Measurements from ENCODE around the gene DRC7.
A peak's percentile ranks its signal among the peaks of the same experiment; 100 is the strongest.

DRC7 gene

GRCh38 chr16:57660715-57661463 lies 33.7 kb upstream of the DRC7 start:
- Histone ChIP-seq H3K4me3 (ENCODE audit: low read length in 2 of 2) (no peak overlapping the region), H3K27ac (ENCODE audit: low read depth in 2 of 2, low read length in 2 of 2) (no peak overlapping the region), H3K27me3 (ENCODE audit: control insufficient read depth in 2 of 2, insufficient read depth in 2 of 2, low read length in 2 of 2) (peaks cover 0 to 3% of the 10 kb centered on the region in 2 donors), H3K9ac (ENCODE audit: low read depth in 1 of 2, low read length in 2 of 2) (no peak overlapping the region), H3K4me1 (ENCODE audit: control insufficient read depth in 2 of 2, insufficient read depth in 2 of 2, low read length in 2 of 2) (no peaks in the 10 kb centered on the region), H3K9me3 (ENCODE audit: control insufficient read depth in 2 of 2, low read length in 2 of 2) (no peaks in the 10 kb centered on the region), H3K36me3 (ENCODE audit: control insufficient read depth in 2 of 2, insufficient read depth in 2 of 2, low read length in 2 of 2) (peaks cover 30 to 41% of the 10 kb centered on the region in 2 donors)

- Histone ChIP-seq H3K27ac (ENCODE audit: low read depth in 2 of 2, low read length in 2 of 2) (no peak overlapping the region), H3K4me3 (ENCODE audit: low read length in 2 of 2) (no peak overlapping the region), H3K36me3 (ENCODE audit: control insufficient read depth in 2 of 2, insufficient read depth in 2 of 2, low read length in 2 of 2) (peaks cover 30 to 37% of the 10 kb centered on the region in 2 donors), H3K4me1 (ENCODE audit: control insufficient read depth in 2 of 2, insufficient read depth in 2 of 2, low read length in 2 of 2) (no peaks in the 10 kb centered on the region), H3K9ac (ENCODE audit: low read depth in 1 of 2, low read length in 2 of 2) (no peak overlapping the region), H3K9me3 (ENCODE audit: control insufficient read depth in 2 of 2, low read length in 2 of 2) (no peaks in the 10 kb centered on the region), H3K27me3 (ENCODE audit: control insufficient read depth in 2 of 2, insufficient read depth in 2 of 2, low read length in 2 of 2) (no peaks in the 10 kb centered on the region)
Measured at GRCh38 chr16:57661510-57661909, 33.1 kb upstream of the DRC7 start.

- Histone ChIP-seq H3K27ac (ENCODE audit: low read depth in 2 of 2, low read length in 2 of 2) (no peak overlapping the region), H3K4me3 (ENCODE audit: low read length in 2 of 2) (no peak overlapping the region), H3K36me3 (ENCODE audit: control insufficient read depth in 2 of 2, insufficient read depth in 2 of 2, low read length in 2 of 2) (peaks cover 30 to 37% of the 10 kb centered on the region in 2 donors), H3K9ac (ENCODE audit: low read depth in 1 of 2, low read length in 2 of 2) (no peak overlapping the region), H3K4me1 (ENCODE audit: control insufficient read depth in 2 of 2, insufficient read depth in 2 of 2, low read length in 2 of 2) (no peaks in the 10 kb centered on the region), H3K27me3 (ENCODE audit: control insufficient read depth in 2 of 2, insufficient read depth in 2 of 2, low read length in 2 of 2) (no peaks in the 10 kb centered on the region), H3K9me3 (ENCODE audit: control insufficient read depth in 2 of 2, low read length in 2 of 2) (no peaks in the 10 kb centered on the region)
Measured at GRCh38 chr16:57661936-57662906, 32.4 kb upstream of the DRC7 start.

GRCh38 chr16:57663436-57663835 lies 31.2 kb upstream of the DRC7 start:
- no peak overlapping the region for H3K9ac ChIP-seq (ENCODE audit: low read depth in 1 of 2, low read length in 2 of 2)
- H3K4me1 ChIP-seq (ENCODE audit: control insufficient read depth in 2 of 2, insufficient read depth in 2 of 2, low read length in 2 of 2), result no peaks in the 10 kb centered on the region
- H3K9me3 ChIP-seq (ENCODE audit: control insufficient read depth in 2 of 2, low read length in 2 of 2), result no peaks in the 10 kb centered on the region
- peaks cover 26 to 30% of the 10 kb centered on the region in 2 donors for H3K36me3 ChIP-seq (ENCODE audit: control insufficient read depth in 2 of 2, insufficient read depth in 2 of 2, low read length in 2 of 2)
- H3K27me3 ChIP-seq (ENCODE audit: control insufficient read depth in 2 of 2, insufficient read depth in 2 of 2, low read length in 2 of 2), result no peaks in the 10 kb centered on the region
- no peak overlapping the region for H3K27ac ChIP-seq (ENCODE audit: low read depth in 2 of 2, low read length in 2 of 2)
- no peak overlapping the region for H3K4me3 ChIP-seq (ENCODE audit: low read length in 2 of 2)

- H3K4me1 ChIP-seq (ENCODE audit: control insufficient read depth in 2 of 2, insufficient read depth in 2 of 2, low read length in 2 of 2), result no peaks in the 10 kb centered on the region
- H3K36me3 ChIP-seq (ENCODE audit: control insufficient read depth in 2 of 2, insufficient read depth in 2 of 2, low read length in 2 of 2), result peaks cover 19 to 24% of the 10 kb centered on the region in 2 donors
- no peaks in the 10 kb centered on the region for H3K27me3 ChIP-seq (ENCODE audit: control insufficient read depth in 2 of 2, insufficient read depth in 2 of 2, low read length in 2 of 2)
- H3K27ac ChIP-seq (ENCODE audit: low read depth in 2 of 2, low read length in 2 of 2), result no peak overlapping the region
- H3K4me3 ChIP-seq (ENCODE audit: low read length in 2 of 2), result no peak overlapping the region
- H3K9me3 ChIP-seq (ENCODE audit: control insufficient read depth in 2 of 2, low read length in 2 of 2), result no peaks in the 10 kb centered on the region
- H3K9ac ChIP-seq (ENCODE audit: low read depth in 1 of 2, low read length in 2 of 2), result no peak overlapping the region
Measured at GRCh38 chr16:57663917-57664661, 30.5 kb upstream of the DRC7 start.

- H3K27me3 ChIP-seq (ENCODE audit: control insufficient read depth in 2 of 2, insufficient read depth in 2 of 2, low read length in 2 of 2), result no peaks in the 10 kb centered on the region
- H3K9me3 ChIP-seq (ENCODE audit: control insufficient read depth in 2 of 2, low read length in 2 of 2), result no peaks in the 10 kb centered on the region
- no peaks in the 10 kb centered on the region for H3K4me1 ChIP-seq (ENCODE audit: control insufficient read depth in 2 of 2, insufficient read depth in 2 of 2, low read length in 2 of 2)
- peaks cover 18 to 21% of the 10 kb centered on the region in 2 donors for H3K36me3 ChIP-seq (ENCODE audit: control insufficient read depth in 2 of 2, insufficient read depth in 2 of 2, low read length in 2 of 2)
- H3K9ac ChIP-seq (ENCODE audit: low read depth in 1 of 2, low read length in 2 of 2), result no peak overlapping the region
- H3K4me3 ChIP-seq (ENCODE audit: low read length in 2 of 2), result no peak overlapping the region
- H3K27ac ChIP-seq (ENCODE audit: low read depth in 2 of 2, low read length in 2 of 2), result no peak overlapping the region
Measured at GRCh38 chr16:57664662-57665025, 30.0 kb upstream of the DRC7 start.

- Histone ChIP-seq H3K4me3 (ENCODE audit: low read length in 2 of 2) (no peak overlapping the region), H3K27ac (ENCODE audit: low read depth in 2 of 2, low read length in 2 of 2) (no peak overlapping the region), H3K9me3 (ENCODE audit: control insufficient read depth in 2 of 2, low read length in 2 of 2) (no peaks in the 10 kb centered on the region), H3K27me3 (ENCODE audit: control insufficient read depth in 2 of 2, insufficient read depth in 2 of 2, low read length in 2 of 2) (peaks cover 0 to 3% of the 10 kb centered on the region in 2 donors), H3K4me1 (ENCODE audit: control insufficient read depth in 2 of 2, insufficient read depth in 2 of 2, low read length in 2 of 2) (no peaks in the 10 kb centered on the region), H3K9ac (ENCODE audit: low read depth in 1 of 2, low read length in 2 of 2) (no peak overlapping the region), H3K36me3 (ENCODE audit: control insufficient read depth in 2 of 2, insufficient read depth in 2 of 2, low read length in 2 of 2) (peaks cover 14 to 17% of the 10 kb centered on the region in 2 donors)
Measured at GRCh38 chr16:57665541-57665940, 29.1 kb upstream of the DRC7 start.

GRCh38 chr16:57666353-57667047 lies 28.1 kb upstream of the DRC7 start:
- H3K27ac ChIP-seq (ENCODE audit: low read depth in 2 of 2, low read length in 2 of 2), result no peak overlapping the region
- no peak overlapping the region for H3K4me3 ChIP-seq (ENCODE audit: low read length in 2 of 2)
- H3K9me3 ChIP-seq (ENCODE audit: control insufficient read depth in 2 of 2, low read length in 2 of 2), result no peaks in the 10 kb centered on the region
- H3K9ac ChIP-seq (ENCODE audit: low read depth in 1 of 2, low read length in 2 of 2), result no peak overlapping the region
- peaks cover 0 to 3% of the 10 kb centered on the region in 2 donors for H3K27me3 ChIP-seq (ENCODE audit: control insufficient read depth in 2 of 2, insufficient read depth in 2 of 2, low read length in 2 of 2)
- no peaks in the 10 kb centered on the region for H3K4me1 ChIP-seq (ENCODE audit: control insufficient read depth in 2 of 2, insufficient read depth in 2 of 2, low read length in 2 of 2)
- H3K36me3 ChIP-seq (ENCODE audit: control insufficient read depth in 2 of 2, insufficient read depth in 2 of 2, low read length in 2 of 2), result peaks cover 7 to 12% of the 10 kb centered on the region in 2 donors

- Histone ChIP-seq H3K27me3 (ENCODE audit: control insufficient read depth in 2 of 2, insufficient read depth in 2 of 2, low read length in 2 of 2) (peaks cover 0 to 3% of the 10 kb centered on the region in 2 donors), H3K4me1 (ENCODE audit: control insufficient read depth in 2 of 2, insufficient read depth in 2 of 2, low read length in 2 of 2) (no peaks in the 10 kb centered on the region), H3K27ac (ENCODE audit: low read depth in 2 of 2, low read length in 2 of 2) (peak overlapping the region in 1 of 2 donors; percentile 23), H3K9me3 (ENCODE audit: control insufficient read depth in 2 of 2, low read length in 2 of 2) (no peaks in the 10 kb centered on the region), H3K4me3 (ENCODE audit: low read length in 2 of 2) (no peak overlapping the region), H3K9ac (ENCODE audit: low read depth in 1 of 2, low read length in 2 of 2) (no peak overlapping the region), H3K36me3 (ENCODE audit: control insufficient read depth in 2 of 2, insufficient read depth in 2 of 2, low read length in 2 of 2) (peaks cover 1 to 6% of the 10 kb centered on the region in 2 donors)
Measured at GRCh38 chr16:57667048-57667525, 27.5 kb upstream of the DRC7 start.
